Stimulated activated CD4-positive, alpha-beta T cell treated with anti-CD3 and anti-CD28 coated beads, Interleukin-1b, Interleukin-23, amount 100 ng/mL, for 1 hour (primary cell): ENCODE data around the gene DNAAF5.

Experiments used
- DNase-seq, 2 donors: peaks; one replicate each; pipeline ENCODE4 v3.0.0-alpha.2; 2020; ENCODE audit warnings: low read depth in 2 of 2

The DNAAF5 gene

DNA sequence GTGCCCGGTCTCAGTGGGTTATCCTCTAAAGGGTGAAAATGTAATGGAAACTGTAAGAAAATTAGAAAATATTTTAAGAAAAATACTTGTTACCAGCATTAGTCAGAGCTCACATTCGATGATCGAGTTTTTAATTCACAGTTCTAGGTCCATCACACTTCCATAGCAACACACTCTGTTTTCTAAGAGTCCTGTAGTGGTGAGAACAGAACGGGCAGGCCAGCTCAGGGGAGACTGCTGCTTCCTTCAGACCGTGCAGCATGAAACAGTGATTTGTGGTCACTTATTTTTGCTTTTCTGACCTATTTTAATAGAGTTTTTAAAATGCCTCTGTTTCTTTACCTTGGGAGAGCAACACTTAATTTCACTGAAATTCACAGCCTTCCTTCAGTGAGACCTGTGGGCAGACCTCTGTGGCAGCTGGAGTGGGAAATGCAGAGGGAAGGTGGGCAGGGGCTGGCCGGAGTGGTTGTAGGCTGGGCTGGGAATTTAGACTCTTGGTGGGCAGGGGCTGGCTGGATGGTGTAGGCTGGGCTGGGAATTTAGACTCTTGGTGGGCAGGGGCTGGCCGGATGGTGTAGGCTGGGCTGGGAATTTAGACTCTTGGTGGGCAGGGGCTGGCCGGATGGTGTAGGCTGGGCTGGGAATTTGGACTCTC, 107.2 kb downstream of the DNAAF5 start:
- DNase-seq = no peak

DNA sequence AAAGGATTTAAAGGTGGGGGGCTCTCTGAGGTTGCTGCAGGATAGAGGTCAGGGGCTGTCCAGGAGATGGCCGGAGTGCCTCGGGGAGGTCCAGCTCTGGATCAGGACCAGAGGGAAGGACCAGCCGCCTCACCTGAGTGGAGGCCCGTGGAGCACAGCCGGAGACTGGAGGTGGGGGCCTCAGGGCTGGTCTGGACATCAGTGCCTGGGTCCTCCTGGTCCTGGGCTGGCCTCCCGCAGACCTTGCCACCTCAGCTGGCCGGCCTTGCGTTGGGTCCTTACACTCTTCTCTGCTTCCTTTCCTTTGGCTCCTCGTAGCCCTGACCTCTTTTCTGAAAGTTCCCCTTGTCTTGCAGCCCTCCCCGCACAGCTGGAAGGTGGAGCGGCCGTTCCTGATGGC, 107.8 kb downstream of the DNAAF5 start:
- no peak for DNase-seq

DNA sequence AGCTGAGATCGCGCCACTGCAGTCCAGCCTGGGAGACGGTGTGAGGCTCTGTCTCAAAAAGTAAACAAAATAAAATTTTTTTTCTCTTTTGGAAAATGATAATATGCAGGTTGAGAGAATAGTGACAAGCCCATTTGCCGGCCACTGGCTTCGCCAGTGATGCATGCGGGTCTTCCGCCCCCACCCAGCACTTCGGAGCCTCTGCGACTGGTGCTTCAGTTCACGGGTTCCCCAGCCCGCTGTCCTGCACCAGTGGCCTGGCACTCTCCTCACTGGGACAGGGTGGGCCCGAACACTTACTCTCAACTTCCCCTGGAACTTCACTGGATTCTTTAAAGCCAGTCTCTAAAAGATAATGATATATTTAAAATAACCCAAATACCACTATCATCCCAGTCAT, 108.5 kb downstream of the DNAAF5 start:
- DNase-seq = no peak

DNA sequence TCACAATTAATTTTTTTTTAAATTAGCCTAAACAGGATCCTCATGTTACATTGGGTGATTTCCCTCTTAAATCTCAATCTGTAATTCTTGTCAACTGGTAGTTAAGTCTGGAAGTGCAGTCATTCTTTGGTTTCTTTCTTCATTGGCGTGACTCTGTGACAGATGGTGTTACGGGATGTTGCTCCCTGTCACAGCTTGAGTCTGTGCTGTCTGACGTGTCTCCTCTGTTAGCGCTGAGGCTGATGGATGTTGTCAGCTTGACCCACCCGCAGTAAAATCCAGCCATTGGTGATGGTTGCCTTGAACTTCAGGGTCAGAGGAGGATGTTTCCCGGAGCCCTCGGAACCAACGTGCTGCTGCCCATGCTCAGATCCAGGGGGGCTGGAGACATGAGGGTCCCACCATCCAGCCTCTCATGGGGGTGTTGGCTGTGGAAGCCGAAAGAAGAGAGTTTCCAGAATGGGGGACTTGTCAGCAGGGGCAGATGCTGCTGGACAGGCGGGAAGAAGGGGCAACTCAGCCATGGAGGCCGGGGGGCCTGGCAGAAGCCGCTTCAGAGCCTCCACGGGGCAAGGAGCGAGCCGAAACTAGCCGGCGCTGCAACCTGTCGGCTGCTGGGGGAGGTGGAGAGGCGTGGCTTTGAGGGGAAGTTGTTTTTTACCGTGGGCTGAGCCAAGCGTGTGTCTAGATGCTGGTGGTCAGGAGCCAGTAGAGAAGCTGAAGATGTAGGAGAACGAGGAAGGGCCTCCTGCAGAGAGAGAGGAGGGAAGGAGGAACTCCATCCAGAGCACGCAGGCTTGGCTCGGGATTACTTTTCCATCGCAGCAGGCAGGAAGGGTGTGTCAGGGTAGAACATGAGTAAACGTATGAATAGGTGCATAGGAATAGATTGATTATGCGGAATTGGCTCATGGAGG, 109.2 kb downstream of the DNAAF5 start:
- DNase-seq = no peak
